ENCODE data around the gene SLC6A7. TPM values are rescaled to one million over a fixed set of nuclear protein-coding genes. Genes with fewer than 3 reads are reported as not detected.

The SLC6A7 gene
- total and polyA plus RNA-seq, 9 donors, result 0.02 TPM; not detected in 8

- Histone ChIP-seq H3K4me1 (ENCODE audit: insufficient read depth) (peaks cover 11% of the 10 kb centered on the region), H3K4me3 (no peak overlapping the region), H3K36me3 (no peaks in the 10 kb centered on the region), H3K27me3 (no peaks in the 10 kb centered on the region), H3K9me3 (no peaks in the 10 kb centered on the region), H3K27ac (no peak overlapping the region)
- no peak for DNase-seq
- 72 to 91% (median 84%) methylated on average over 7 of the region's 7 CpGs for WGBS, 3 donors
- intact Hi-C loops (cut with DNase I), result no loop called here
- TF ChIP-seq CTCF (IDR thresholded peaks at IDR 0.05), result no peak
- TF ChIP-seq POLR2A (IDR thresholded peaks at IDR 0.05), result no peak
- TF ChIP-seq EP300 (IDR thresholded peaks at IDR 0.05), result no peak
Measured at GRCh38 chr5:150179019-150179620, 10.7 kb upstream of the SLC6A7 start.

- WGBS, 3 donors, result 55 to 69% (median 69%) methylated on average over 18 of the region's 18 CpGs
- peaks cover 10% of the 10 kb centered on the region for H3K4me1 ChIP-seq (ENCODE audit: insufficient read depth)
- peak in 2 of 5 donors; percentile 49 to 66 for DNase-seq
- H3K9me3 ChIP-seq, result no peaks in the 10 kb centered on the region
- intact Hi-C loops (cut with DNase I), result no loop called here
- TF ChIP-seq EP300 (IDR thresholded peaks at IDR 0.05) (no peak), POLR2A (IDR thresholded peaks at IDR 0.05) (no peak), CTCF (IDR thresholded peaks at IDR 0.05) (no peak)
- no peaks in the 10 kb centered on the region for H3K27me3 ChIP-seq
- H3K27ac ChIP-seq, result peak overlapping the region; percentile 38
- no peaks in the 10 kb centered on the region for H3K36me3 ChIP-seq
- no peak overlapping the region for H3K4me3 ChIP-seq
Measured at GRCh38 chr5:150180241-150181026, 9.4 kb upstream of the SLC6A7 start.

GRCh38 chr5:150181027-150181426 is 8.8 kb upstream of the SLC6A7 start:
- Histone ChIP-seq H3K4me1 (ENCODE audit: insufficient read depth) (peaks cover 8% of the 10 kb centered on the region), H3K27ac (peak overlapping the region in 1 of 2 donors; percentile 38), H3K4me3 (no peak overlapping the region), H3K36me3 (no peaks in the 10 kb centered on the region), H3K9me3 (no peaks in the 10 kb centered on the region), H3K27me3 (no peaks in the 10 kb centered on the region)
- TF ChIP-seq CTCF (IDR thresholded peaks at IDR 0.05) (no peak), POLR2A (IDR thresholded peaks at IDR 0.05) (no peak), EP300 (IDR thresholded peaks at IDR 0.05) (no peak)
- WGBS, 3 donors, result 57 to 74% (median 66%) methylated on average over 5 of the region's 5 CpGs
- intact Hi-C loops (cut with DNase I), result no loop called here
- DNase-seq, result no peak

GRCh38 chr5:150181766-150182545 is 7.9 kb upstream of the SLC6A7 start:
- Histone ChIP-seq H3K4me3 (no peak overlapping the region), H3K27me3 (no peaks in the 10 kb centered on the region), H3K4me1 (ENCODE audit: insufficient read depth) (peaks cover 8% of the 10 kb centered on the region), H3K9me3 (no peaks in the 10 kb centered on the region), H3K27ac (no peak overlapping the region), H3K36me3 (no peaks in the 10 kb centered on the region)
- intact Hi-C loops (cut with DNase I), result no loop called here
- DNase-seq, result no peak
- TF ChIP-seq CTCF (IDR thresholded peaks at IDR 0.05) (no peak), POLR2A (IDR thresholded peaks at IDR 0.05) (no peak), EP300 (IDR thresholded peaks at IDR 0.05) (no peak)
- 87 to 92% (median 91%) methylated on average over 9 of the region's 9 CpGs for WGBS, 3 donors
